Sciatic nerve (tissue), 2 donors: ENCODE measurements around the gene FBXL4. TPM values are rescaled to one million over a fixed set of nuclear protein-coding genes. Genes with fewer than 3 reads are reported as not detected.

ENCODE experiments used
- ATAC-seq: fragments of 200-7000 bp; cut with Tn5 transposase; one replicate; pipeline ENCODE4 v1.9.1; 2020; ENCODE audit warnings: mild to moderate bottlenecking, moderate library complexity
- DNase-seq: peaks from one replicate; pipeline ENCODE4 v3.0.0-alpha.2; 2020; ENCODE audit warnings: low spot score
- intact Hi-C: fragments of 100-400 bp; cut with DNase I; formaldehyde crosslinking; loops from one replicate; pipeline ENCODE4 v1.14.2; 2022
- total RNA-seq: library from RNA; stranded (reverse); fragmentation: NEBNext Ultra II Directional; extraction: Animal tissue kit (Norgen Biotek cat#: 25700); gene quantifications from one replicate; pipeline ENCODE4 v1.2.1, GENCODE V29; 2021
- donor health status: DM: no; HTN: no; CAD: no.
- donor health status: DM: no; HTN: no; CAD: no.

Gene FBXL4
- total RNA-seq, 1 donor from 2014 or later = 40.7 TPM

GRCh38 chr6:98842342-98843180, 105.2 kb downstream of the FBXL4 start:
- ATAC-seq (no peak), DNase-seq (no peak)
- intact Hi-C loops = no loop called here

- DNase-seq (no peak), ATAC-seq (no peak)
- intact Hi-C loops = no loop called here
Observed at GRCh38 chr6:98841621-98842341, 106.0 kb downstream of the FBXL4 start.

- ATAC-seq = no peak
- intact Hi-C loops = no loop called here
- no peak for DNase-seq
Observed at GRCh38 chr6:98840996-98841513, 106.7 kb downstream of the FBXL4 start.

GRCh38 chr6:98840385-98840784, 107.4 kb downstream of the FBXL4 start:
- no peak for DNase-seq
- intact Hi-C loops = no loop called here
- no peak for ATAC-seq

- ATAC-seq (no peak), DNase-seq (no peak)
- intact Hi-C loops = no loop called here
Observed at GRCh38 chr6:98839781-98840361, 107.9 kb downstream of the FBXL4 start.

GRCh38 chr6:98838975-98839374, 108.8 kb downstream of the FBXL4 start:
- intact Hi-C loops = no loop called here
- DNase-seq (no peak), ATAC-seq (no peak)

- DNase-seq (no peak), ATAC-seq (no peak)
- intact Hi-C loops = no loop called here
Observed at GRCh38 chr6:98838032-98838431, 109.7 kb downstream of the FBXL4 start.

GRCh38 chr6:98836962-98837944, 110.5 kb downstream of the FBXL4 start:
- no peak for DNase-seq
- no peak for ATAC-seq
- intact Hi-C loops = no loop called here

- intact Hi-C loops = no loop called here
- ATAC-seq (no peak), DNase-seq (no peak)
Observed at GRCh38 chr6:98836025-98836961, 111.5 kb downstream of the FBXL4 start.

- DNase-seq = no peak
- intact Hi-C loops = no loop called here
Observed at GRCh38 chr6:98835149-98836024, 112.4 kb downstream of the FBXL4 start.

GRCh38 chr6:98834060-98835031, 113.4 kb downstream of the FBXL4 start, which contains the start of gene POU3F2:
Gene POU3F2 (plus strand): TSS chr6:98834574. CDS start chr6:98834874, 300 bp downstream.
- peak; percentile 89 for ATAC-seq
- intact Hi-C loops = no loop called here
- peak; percentile 90 for DNase-seq

More at GRCh38 chr6:98835149-98836024, 112.4 kb downstream of the FBXL4 start:
- ATAC-seq = no peak

GRCh38 chr6:98833307-98834059, 114.3 kb downstream of the FBXL4 start:
- ATAC-seq (peak; percentile 32), DNase-seq (no peak)
- intact Hi-C loops = no loop called here

GRCh38 chr6:98833057-98833306, 114.8 kb downstream of the FBXL4 start:
- peak; percentile 59 for ATAC-seq
- no peak for DNase-seq
- intact Hi-C loops = no loop called here

- peak; percentile 20 for ATAC-seq
- no peak for DNase-seq
- intact Hi-C loops = no loop called here
Observed at GRCh38 chr6:98832284-98833056, 115.3 kb downstream of the FBXL4 start.
